ENCODE results near the gene SNX12. TPM values are rescaled to one million over a fixed set of nuclear protein-coding genes. Genes with fewer than 3 reads are reported as not detected.

The SNX12 gene
- total RNA-seq, 1 donor from 2014 or later = 60.9 TPM

DNA sequence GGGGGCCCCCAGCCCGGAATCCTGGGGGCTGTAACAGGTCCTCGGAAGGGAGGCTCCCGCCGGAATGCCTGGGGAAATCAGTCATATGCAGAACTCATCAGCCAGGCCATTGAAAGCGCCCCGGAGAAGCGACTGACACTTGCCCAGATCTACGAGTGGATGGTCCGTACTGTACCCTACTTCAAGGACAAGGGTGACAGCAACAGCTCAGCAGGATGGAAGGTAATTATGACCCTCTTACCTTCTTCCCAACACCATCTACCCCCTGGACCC, 28.6 kb upstream of the SNX12 start:
- Mint-ChIP-seq H3K4me3 (ENCODE audit: unreplicated experiment) (peak overlapping the region; percentile 86), H3K36me3 (ENCODE audit: low read depth) (no peaks in the 10 kb centered on the region), H3K27me3 (ENCODE audit: low read depth) (no peaks in the 10 kb centered on the region), H3K27ac (ENCODE audit: unreplicated experiment) (no peak overlapping the region), H3K4me1 (ENCODE audit: low read depth) (peaks cover 8% of the 10 kb centered on the region), H3K9me3 (ENCODE audit: low read depth) (peaks cover 3% of the 10 kb centered on the region)
- TF ChIP-seq, protein P1, sequence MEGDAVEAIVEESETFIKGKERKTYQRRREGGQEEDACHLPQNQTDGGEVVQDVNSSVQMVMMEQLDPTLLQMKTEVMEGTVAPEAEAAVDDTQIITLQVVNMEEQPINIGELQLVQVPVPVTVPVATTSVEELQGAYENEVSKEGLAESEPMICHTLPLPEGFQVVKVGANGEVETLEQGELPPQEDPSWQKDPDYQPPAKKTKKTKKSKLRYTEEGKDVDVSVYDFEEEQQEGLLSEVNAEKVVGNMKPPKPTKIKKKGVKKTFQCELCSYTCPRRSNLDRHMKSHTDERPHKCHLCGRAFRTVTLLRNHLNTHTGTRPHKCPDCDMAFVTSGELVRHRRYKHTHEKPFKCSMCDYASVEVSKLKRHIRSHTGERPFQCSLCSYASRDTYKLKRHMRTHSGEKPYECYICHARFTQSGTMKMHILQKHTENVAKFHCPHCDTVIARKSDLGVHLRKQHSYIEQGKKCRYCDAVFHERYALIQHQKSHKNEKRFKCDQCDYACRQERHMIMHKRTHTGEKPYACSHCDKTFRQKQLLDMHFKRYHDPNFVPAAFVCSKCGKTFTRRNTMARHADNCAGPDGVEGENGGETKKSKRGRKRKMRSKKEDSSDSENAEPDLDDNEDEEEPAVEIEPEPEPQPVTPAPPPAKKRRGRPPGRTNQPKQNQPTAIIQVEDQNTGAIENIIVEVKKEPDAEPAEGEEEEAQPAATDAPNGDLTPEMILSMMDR (IDR thresholded peaks at IDR 0.05) = no peak
- no peak for DNase-seq (ENCODE audit: low spot score)

DNA sequence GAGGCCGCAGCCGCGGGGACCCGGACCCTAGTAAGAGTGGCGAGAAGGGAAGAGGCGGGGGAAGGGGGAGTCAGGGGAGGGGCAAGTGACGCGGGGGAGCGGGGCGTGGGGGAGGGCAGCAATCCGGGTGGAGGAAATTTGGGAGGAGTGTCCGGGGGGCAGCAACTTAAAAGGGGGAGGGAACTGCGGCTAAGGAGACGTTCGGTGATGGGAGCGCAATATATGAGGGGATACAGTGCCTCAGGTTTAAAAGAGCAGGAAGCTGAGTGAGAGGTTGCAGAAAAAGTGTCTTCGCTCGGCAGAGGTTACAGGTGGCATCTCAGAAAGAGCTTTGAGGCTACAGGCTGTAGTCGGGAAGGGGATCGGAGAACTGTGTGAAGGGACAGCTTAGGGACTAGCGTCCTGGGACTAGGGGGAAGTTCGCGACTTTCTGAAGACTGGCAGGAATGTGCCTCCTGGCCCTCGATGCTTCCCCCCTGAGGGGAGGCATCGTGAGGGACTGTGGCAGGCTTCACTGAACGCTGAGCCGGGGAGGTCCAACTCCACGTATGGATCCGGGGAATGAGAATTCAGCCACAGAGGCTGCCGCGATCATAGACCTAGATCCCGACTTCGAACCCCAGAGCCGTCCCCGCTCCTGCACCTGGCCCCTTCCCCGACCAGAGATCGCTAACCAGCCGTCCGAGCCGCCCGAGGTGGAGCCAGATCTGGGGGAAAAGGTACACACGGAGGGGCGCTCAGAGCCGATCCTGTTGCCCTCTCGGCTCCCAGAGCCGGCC, 28.0 kb upstream of the SNX12 start:
- TF ChIP-seq, protein P1 (IDR thresholded peaks at IDR 0.05) = no peak
- Mint-ChIP-seq H3K9me3 (ENCODE audit: low read depth) (peaks cover 3% of the 10 kb centered on the region), H3K27ac (ENCODE audit: unreplicated experiment) (peak overlapping the region; percentile 89), H3K36me3 (ENCODE audit: low read depth) (no peaks in the 10 kb centered on the region), H3K27me3 (ENCODE audit: low read depth) (no peaks in the 10 kb centered on the region), H3K4me3 (ENCODE audit: unreplicated experiment) (peak overlapping the region; percentile 86), H3K4me1 (ENCODE audit: low read depth) (peaks cover 8% of the 10 kb centered on the region)
- DNase-seq (ENCODE audit: low spot score) = no peak

DNA sequence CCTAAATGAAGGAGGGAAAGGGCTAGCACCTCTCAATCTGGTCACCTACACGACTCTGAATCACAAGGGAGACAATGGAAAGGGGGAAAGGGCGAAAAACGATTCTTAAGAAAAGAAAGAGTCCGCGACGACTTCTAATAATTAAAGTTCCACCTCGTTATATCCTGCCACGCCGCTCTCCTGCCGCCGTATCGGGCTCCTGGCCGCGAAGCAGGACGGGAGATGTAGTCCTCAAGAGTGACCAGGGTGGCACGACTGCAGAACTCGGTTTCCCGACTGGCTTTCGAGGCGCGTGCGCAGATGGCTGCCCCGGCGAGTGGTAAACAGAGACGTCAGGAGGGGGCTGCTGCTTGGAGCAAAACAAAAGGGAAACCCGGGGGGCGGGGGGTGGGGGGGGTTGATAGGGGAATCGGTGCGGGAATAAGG, 27.4 kb upstream of the SNX12 start, which contains the start of gene FOXO4:
FOXO4 (plus strand) TSS at position 297 of the 426 bp plus-strand sequence. CDS start 678 bp downstream, outside the sequence.
- H3K27me3 Mint-ChIP-seq (ENCODE audit: low read depth) = no peaks in the 10 kb centered on the region
- TF ChIP-seq, protein P1 (IDR thresholded peaks at IDR 0.05) = no peak
- peaks cover 8% of the 10 kb centered on the region for H3K4me1 Mint-ChIP-seq (ENCODE audit: low read depth)
- peak within 1 kb of the TSS; percentile 89 for H3K27ac Mint-ChIP-seq (ENCODE audit: unreplicated experiment)
- peak within 1 kb of the TSS; percentile 86 for H3K4me3 Mint-ChIP-seq (ENCODE audit: unreplicated experiment)
- no peaks in the 10 kb centered on the region for H3K36me3 Mint-ChIP-seq (ENCODE audit: low read depth)
- peaks cover 3% of the 10 kb centered on the region for H3K9me3 Mint-ChIP-seq (ENCODE audit: low read depth)
- DNase-seq (ENCODE audit: low spot score) = peak; percentile 96

DNA sequence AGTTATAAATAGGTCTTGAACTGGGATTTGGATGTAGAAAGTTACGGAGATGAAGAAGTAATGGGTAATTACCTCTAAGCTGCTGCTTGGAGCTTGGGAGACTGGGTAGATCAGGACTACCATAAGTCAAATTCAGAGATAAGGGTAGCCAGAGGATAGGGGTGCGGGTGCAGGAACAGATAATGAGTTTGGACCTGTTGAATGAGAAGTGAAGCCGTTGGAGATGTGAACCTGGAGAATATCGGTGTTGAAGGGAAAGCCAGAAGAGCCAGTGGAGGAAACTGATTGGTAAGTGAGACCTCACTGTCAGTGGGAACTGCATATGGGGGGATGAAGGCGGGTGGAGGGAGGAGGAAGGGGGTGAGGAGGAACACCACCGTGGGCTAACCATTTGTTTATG, 26.9 kb upstream of the SNX12 start:
- no peaks in the 10 kb centered on the region for H3K27me3 Mint-ChIP-seq (ENCODE audit: low read depth)
- DNase-seq (ENCODE audit: low spot score) = no peak
- peaks cover 3% of the 10 kb centered on the region for H3K9me3 Mint-ChIP-seq (ENCODE audit: low read depth)
- TF ChIP-seq, protein P1 (IDR thresholded peaks at IDR 0.05) = no peak
- no peak overlapping the region for H3K27ac Mint-ChIP-seq (ENCODE audit: unreplicated experiment)
- peak overlapping the region; percentile 86 for H3K4me3 Mint-ChIP-seq (ENCODE audit: unreplicated experiment)
- H3K36me3 Mint-ChIP-seq (ENCODE audit: low read depth) = no peaks in the 10 kb centered on the region
- H3K4me1 Mint-ChIP-seq (ENCODE audit: low read depth) = peaks cover 8% of the 10 kb centered on the region

DNA sequence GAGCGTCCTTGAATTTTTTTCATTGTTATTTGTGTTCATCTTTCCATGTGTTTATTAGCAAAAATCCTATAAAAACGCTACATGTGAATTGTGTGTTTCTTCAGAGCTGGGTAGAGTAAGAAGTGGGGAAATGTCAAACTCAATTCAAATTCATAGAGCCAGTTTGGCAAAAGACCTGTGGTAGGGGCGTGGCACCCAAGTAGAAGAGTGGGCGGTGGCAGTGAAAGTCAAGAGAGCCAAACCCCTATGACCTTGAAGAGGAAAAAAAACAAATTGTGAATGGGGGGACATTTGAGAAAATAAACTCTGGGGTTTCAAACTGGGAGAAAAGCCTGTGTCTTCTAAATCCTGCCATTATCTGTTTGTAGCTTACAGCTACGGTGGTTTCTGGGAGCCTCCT, 23.1 kb upstream of the SNX12 start:
- no peaks in the 10 kb centered on the region for H3K36me3 Mint-ChIP-seq (ENCODE audit: low read depth)
- TF ChIP-seq, protein P1 (IDR thresholded peaks at IDR 0.05) = no peak
- peaks cover 4% of the 10 kb centered on the region for H3K4me1 Mint-ChIP-seq (ENCODE audit: low read depth)
- H3K9me3 Mint-ChIP-seq (ENCODE audit: low read depth) = peaks cover 7% of the 10 kb centered on the region
- no peak overlapping the region for H3K4me3 Mint-ChIP-seq (ENCODE audit: unreplicated experiment)
- H3K27me3 Mint-ChIP-seq (ENCODE audit: low read depth) = no peaks in the 10 kb centered on the region
- H3K27ac Mint-ChIP-seq (ENCODE audit: unreplicated experiment) = no peak overlapping the region
- no peak for DNase-seq (ENCODE audit: low spot score)
